ENCODE results near the gene DBNL. TPM values are rescaled to one million over a fixed set of nuclear protein-coding genes. Genes with fewer than 3 reads are reported as not detected.

Gene DBNL
- total and polyA plus RNA-seq, 2 of the 13 experiments (the other 11 are each of a cell fraction or from before 2014, with no cell fraction given): 20.8 to 35.1 TPM

DNA sequence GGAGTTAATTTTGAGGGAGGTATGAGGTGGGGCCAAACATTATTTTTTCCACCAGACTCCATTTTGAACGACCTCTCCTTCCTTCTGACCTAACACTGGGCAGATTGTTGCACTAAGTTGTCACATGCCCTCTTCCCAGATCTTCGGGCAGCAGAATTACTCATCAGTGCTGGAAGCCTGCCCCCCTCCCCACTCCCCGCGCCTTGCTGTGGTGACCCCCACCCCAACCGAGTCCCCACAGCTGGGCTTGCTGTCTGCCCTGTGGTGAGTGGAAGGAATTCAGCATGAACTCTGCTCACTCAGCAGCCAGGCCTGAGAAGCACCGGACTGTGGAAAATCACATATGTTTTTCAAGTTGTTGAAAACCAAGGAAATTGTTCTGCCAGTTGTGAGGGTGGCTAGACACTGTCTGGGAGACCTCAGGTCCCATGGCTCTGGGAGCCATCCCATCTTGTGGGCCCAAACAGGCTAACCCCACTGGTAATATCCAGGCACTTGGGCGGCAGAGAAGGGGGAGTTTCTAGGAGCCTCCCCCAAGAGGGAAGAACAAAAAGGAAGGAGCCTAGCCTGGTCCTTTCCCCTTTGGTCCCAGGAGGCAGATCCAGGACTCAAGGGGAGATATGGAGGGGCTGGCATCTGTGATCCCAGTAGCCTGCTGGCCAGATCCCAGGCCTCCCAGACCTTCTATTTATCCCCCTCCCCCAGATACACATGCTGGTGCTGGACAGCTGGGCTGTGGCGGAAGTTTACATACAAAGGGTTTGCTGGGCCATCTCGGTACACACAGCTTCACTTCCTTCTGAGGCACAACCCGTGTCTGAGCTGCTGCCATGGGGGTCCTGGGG, 56.2 kb downstream of the DBNL start (continued):
- no peak for TF ChIP-seq CBX2 (IDR thresholded peaks at IDR 0.05; ENCODE audit: low read depth, low read length)
- TF ChIP-seq CBX2 (CRISPR knock-in tag; IDR thresholded peaks at IDR 0.05; ENCODE audit: low read depth): peak; percentile 20; the same call in 1 of the 2 replicates
- TF ChIP-seq, protein P1, sequence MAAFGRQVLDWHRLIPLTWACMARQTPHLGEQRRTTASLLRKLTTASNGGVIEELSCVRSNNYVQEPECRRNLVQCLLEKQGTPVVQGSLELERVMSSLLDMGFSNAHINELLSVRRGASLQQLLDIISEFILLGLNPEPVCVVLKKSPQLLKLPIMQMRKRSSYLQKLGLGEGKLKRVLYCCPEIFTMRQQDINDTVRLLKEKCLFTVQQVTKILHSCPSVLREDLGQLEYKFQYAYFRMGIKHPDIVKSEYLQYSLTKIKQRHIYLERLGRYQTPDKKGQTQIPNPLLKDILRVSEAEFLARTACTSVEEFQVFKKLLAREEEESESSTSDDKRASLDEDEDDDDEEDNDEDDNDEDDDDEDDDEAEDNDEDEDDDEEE (CRISPR knock-in tag; IDR thresholded peaks at IDR 0.05): no peak
- TF ChIP-seq, protein P2, sequence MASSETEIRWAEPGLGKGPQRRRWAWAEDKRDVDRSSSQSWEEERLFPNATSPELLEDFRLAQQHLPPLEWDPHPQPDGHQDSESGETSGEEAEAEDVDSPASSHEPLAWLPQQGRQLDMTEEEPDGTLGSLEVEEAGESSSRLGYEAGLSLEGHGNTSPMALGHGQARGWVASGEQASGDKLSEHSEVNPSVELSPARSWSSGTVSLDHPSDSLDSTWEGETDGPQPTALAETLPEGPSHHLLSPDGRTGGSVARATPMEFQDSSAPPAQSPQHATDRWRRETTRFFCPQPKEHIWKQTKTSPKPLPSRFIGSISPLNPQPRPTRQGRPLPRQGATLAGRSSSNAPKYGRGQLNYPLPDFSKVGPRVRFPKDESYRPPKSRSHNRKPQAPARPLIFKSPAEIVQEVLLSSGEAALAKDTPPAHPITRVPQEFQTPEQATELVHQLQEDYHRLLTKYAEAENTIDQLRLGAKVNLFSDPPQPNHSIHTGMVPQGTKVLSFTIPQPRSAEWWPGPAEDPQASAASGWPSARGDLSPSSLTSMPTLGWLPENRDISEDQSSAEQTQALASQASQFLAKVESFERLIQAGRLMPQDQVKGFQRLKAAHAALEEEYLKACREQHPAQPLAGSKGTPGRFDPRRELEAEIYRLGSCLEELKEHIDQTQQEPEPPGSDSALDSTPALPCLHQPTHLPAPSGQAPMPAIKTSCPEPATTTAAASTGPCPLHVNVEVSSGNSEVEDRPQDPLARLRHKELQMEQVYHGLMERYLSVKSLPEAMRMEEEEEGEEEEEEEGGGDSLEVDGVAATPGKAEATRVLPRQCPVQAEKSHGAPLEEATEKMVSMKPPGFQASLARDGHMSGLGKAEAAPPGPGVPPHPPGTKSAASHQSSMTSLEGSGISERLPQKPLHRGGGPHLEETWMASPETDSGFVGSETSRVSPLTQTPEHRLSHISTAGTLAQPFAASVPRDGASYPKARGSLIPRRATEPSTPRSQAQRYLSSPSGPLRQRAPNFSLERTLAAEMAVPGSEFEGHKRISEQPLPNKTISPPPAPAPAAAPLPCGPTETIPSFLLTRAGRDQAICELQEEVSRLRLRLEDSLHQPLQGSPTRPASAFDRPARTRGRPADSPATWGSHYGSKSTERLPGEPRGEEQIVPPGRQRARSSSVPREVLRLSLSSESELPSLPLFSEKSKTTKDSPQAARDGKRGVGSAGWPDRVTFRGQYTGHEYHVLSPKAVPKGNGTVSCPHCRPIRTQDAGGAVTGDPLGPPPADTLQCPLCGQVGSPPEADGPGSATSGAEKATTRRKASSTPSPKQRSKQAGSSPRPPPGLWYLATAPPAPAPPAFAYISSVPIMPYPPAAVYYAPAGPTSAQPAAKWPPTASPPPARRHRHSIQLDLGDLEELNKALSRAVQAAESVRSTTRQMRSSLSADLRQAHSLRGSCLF (CRISPR knock-in tag; IDR thresholded peaks at IDR 0.05; ENCODE audit: borderline replicate concordance): no peak
- TF ChIP-seq, protein P3, sequence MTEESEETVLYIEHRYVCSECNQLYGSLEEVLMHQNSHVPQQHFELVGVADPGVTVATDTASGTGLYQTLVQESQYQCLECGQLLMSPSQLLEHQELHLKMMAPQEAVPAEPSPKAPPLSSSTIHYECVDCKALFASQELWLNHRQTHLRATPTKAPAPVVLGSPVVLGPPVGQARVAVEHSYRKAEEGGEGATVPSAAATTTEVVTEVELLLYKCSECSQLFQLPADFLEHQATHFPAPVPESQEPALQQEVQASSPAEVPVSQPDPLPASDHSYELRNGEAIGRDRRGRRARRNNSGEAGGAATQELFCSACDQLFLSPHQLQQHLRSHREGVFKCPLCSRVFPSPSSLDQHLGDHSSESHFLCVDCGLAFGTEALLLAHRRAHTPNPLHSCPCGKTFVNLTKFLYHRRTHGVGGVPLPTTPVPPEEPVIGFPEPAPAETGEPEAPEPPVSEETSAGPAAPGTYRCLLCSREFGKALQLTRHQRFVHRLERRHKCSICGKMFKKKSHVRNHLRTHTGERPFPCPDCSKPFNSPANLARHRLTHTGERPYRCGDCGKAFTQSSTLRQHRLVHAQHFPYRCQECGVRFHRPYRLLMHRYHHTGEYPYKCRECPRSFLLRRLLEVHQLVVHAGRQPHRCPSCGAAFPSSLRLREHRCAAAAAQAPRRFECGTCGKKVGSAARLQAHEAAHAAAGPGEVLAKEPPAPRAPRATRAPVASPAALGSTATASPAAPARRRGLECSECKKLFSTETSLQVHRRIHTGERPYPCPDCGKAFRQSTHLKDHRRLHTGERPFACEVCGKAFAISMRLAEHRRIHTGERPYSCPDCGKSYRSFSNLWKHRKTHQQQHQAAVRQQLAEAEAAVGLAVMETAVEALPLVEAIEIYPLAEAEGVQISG (CRISPR knock-in tag; IDR thresholded peaks at IDR 0.05): peak; percentile 27; the same call in 1 of the 2 replicates
- TF ChIP-seq, protein P4, sequence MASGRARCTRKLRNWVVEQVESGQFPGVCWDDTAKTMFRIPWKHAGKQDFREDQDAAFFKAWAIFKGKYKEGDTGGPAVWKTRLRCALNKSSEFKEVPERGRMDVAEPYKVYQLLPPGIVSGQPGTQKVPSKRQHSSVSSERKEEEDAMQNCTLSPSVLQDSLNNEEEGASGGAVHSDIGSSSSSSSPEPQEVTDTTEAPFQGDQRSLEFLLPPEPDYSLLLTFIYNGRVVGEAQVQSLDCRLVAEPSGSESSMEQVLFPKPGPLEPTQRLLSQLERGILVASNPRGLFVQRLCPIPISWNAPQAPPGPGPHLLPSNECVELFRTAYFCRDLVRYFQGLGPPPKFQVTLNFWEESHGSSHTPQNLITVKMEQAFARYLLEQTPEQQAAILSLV (CRISPR knock-in tag; IDR thresholded peaks at IDR 0.05; ENCODE audit: borderline replicate concordance): no peak
- no peak for TF ChIP-seq ZNF383 (CRISPR knock-in tag; IDR thresholded peaks at IDR 0.05; ENCODE audit: borderline replicate concordance)
- TF ChIP-seq ZFY (CRISPR knock-in tag; IDR thresholded peaks at IDR 0.05): peak; percentile 47; the same call in 1 of the 2 replicates
- TF ChIP-seq, protein P5, sequence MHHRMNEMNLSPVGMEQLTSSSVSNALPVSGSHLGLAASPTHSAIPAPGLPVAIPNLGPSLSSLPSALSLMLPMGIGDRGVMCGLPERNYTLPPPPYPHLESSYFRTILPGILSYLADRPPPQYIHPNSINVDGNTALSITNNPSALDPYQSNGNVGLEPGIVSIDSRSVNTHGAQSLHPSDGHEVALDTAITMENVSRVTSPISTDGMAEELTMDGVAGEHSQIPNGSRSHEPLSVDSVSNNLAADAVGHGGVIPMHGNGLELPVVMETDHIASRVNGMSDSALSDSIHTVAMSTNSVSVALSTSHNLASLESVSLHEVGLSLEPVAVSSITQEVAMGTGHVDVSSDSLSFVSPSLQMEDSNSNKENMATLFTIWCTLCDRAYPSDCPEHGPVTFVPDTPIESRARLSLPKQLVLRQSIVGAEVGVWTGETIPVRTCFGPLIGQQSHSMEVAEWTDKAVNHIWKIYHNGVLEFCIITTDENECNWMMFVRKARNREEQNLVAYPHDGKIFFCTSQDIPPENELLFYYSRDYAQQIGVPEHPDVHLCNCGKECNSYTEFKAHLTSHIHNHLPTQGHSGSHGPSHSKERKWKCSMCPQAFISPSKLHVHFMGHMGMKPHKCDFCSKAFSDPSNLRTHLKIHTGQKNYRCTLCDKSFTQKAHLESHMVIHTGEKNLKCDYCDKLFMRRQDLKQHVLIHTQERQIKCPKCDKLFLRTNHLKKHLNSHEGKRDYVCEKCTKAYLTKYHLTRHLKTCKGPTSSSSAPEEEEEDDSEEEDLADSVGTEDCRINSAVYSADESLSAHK (CRISPR knock-in tag; IDR thresholded peaks at IDR 0.05; ENCODE audit: borderline replicate concordance): no peak
- no peak for TF ChIP-seq ZNF660 (CRISPR knock-in tag; IDR thresholded peaks at IDR 0.05; ENCODE audit: borderline replicate concordance, low read depth)
- no peak for TF ChIP-seq ZFP82 (CRISPR knock-in tag; IDR thresholded peaks at IDR 0.05; ENCODE audit: borderline replicate concordance)
- no peak for TF ChIP-seq KLF6 (CRISPR knock-in tag; IDR thresholded peaks at IDR 0.05)
- no peak for TF ChIP-seq TARDBP (CRISPR knock-in tag; IDR thresholded peaks at IDR 0.05)
- no peak for TF ChIP-seq RBFOX2 (IDR thresholded peaks at IDR 0.05; ENCODE audit: low read depth, low read length)
- TF ChIP-seq ZNF563 (CRISPR knock-in tag; IDR thresholded peaks at IDR 0.05): no peak
- no peak for TF ChIP-seq ZNF12 (CRISPR knock-in tag; IDR thresholded peaks at IDR 0.05)
